Heart left ventricle (tissue), 16 donors: ENCODE results near the gene NUP50. TPM values are rescaled to one million over a fixed set of nuclear protein-coding genes. Genes with fewer than 3 reads are reported as not detected.

Experiments used
- ATAC-seq, 4 donors: fragments of 200-7000 bp; cut with Tn5 transposase; one replicate each; pipeline ENCODE4 v1.9.1; 2020 to 2022; ENCODE audit warnings: moderate library complexity in 4 of 4, mild to moderate bottlenecking in 3 of 4, moderate number of reproducible peaks in 1 of 4
- DNase-seq, 5 donors: peaks; one replicate each; pipeline ENCODE4 v3.0.0-alpha.2; 2020
- H3K27ac ChIP-seq, 12 donors: fragments of 200-600 bp; sonication (generic) in 4 of 12; one replicate each; pipeline versions ENCODE4 v1.5.0 to v1.8.0; 2016 to 2022; ENCODE audit warnings: mild to moderate bottlenecking in 2 of 12
- H3K27me3 ChIP-seq, 9 donors: fragments of 200-600 bp; sonication (generic) in 2 of 9; one replicate each; pipeline versions ENCODE4 v1.5.1 to v1.8.0; 2016 to 2022; ENCODE audit warnings: mild to moderate bottlenecking in 3 of 9
- H3K36me3 ChIP-seq, 9 donors: fragments of 200-600 bp; sonication (generic) in 2 of 9; one replicate each; pipeline versions ENCODE4 v1.5.0 to v1.8.0; 2018 to 2022; ENCODE audit warnings: mild to moderate bottlenecking in 2 of 9
- H3K4me1 ChIP-seq, 12 donors: fragments of 200-600 bp; sonication (generic) in 4 of 12; one replicate each; pipeline versions ENCODE4 v1.5.0 to v1.8.0; 2016 to 2022; ENCODE audit warnings: mild to moderate bottlenecking in 3 of 12
- H3K4me3 ChIP-seq, 12 donors: fragments of 200-600 bp; sonication (generic) in 4 of 12; one replicate each; pipeline versions ENCODE4 v1.5.0 to v1.8.0; 2017 to 2022; ENCODE audit warnings: mild to moderate bottlenecking in 9 of 12, moderate library complexity in 4 of 12
- H3K9me3 ChIP-seq, 12 donors: fragments of 200-600 bp; sonication (generic) in 4 of 12; one replicate each; pipeline versions ENCODE4 v1.5.0 to v1.8.0; 2016 to 2022; ENCODE audit warnings: mild to moderate bottlenecking in 1 of 12
- POLR2A ChIP-seq, 2 donors: fragments of 450-650 bp; IDR thresholded peaks; one replicate each; pipeline ENCODE4 v1.6.1; 2017; ENCODE audit warnings: antibody characterized with exemption in 2 of 2, mild to moderate bottlenecking in 2 of 2, moderate library complexity in 2 of 2
- WGBS, 4 donors: extraction: QIAGEN DNeasy Blood & Tissue Kit in 2 of 4; methylation state at CpG; one replicate each; pipeline versions ENCODE4 v1.1.5 to v1.1.7; 2013 to 2018; 5-methylcytosine and 5-hydroxymethylcytosine counted together
- intact Hi-C, 10 donors: fragments of 100-400 bp; cut with DNase I; formaldehyde crosslinking; loops; one replicate each; pipeline versions ENCODE4 v1.11.1 to v1.14.2; 2022
- polyA plus RNA-seq, 2 donors: library from polyadenylated mRNA; stranded (reverse); fragments of 200-250 nt; gene quantifications; one replicate each; pipeline ENCODE4 v1.2.3, GENCODE V29; 2013
- total RNA-seq, 9 donors: library from RNA; depleted of rRNA in 2 of 9; stranded (reverse); fragments of >200 nt in 2 of 9; fragmentation: NEBNext Ultra II Directional in 3 of 9; extraction: Animal tissue kit (Norgen Biotek cat#: 25700) in 3 of 9; gene quantifications; one replicate each; pipeline versions ENCODE4 v1.1.0 to v1.2.4, GENCODE V29; 2016 to 2023
- TF ChIP-seq, protein P1 (sequence below), 12 donors: fragments of 200-600 bp; sonication (generic) in 4 of 12; IDR thresholded peaks; one replicate each; pipeline versions ENCODE4 v1.5.0 to v1.8.0; 2018 to 2022; ENCODE audit warnings: antibody characterized with exemption in 12 of 12, mild to moderate bottlenecking in 5 of 12
- donor health status: ischemic (EF 13 %, LVEDD 7.1; RV severe dilation, severe dysfunction).
- donor health status: healthy with polysubstance abuse.
- donor health status: DM: no; HTN: yes; CAD: no.
- donor health status: DM: no; HTN: no; CAD: no.
- donor health status: ischemic (EF 25% LVEDD 6.9; RV normal size, moderate dysfunction).
- donor health status: ischemic (EF 25% LVEDD 5.7; RV mildly dilated, moderate dysfunction).
- donor health status: healthy.
- donor health status: DM: yes; HTN: yes; CAD: no.
- donor health status: ischemic (EF 35%, LVEDD 5.7; RV mildly dilated, moderate dysfunction).
- donor health status: nonischemic (EF 11% LVEDD 7.7; RV severe dilation, severe dysfunction).
- donor health status: DM: yes; HTN: yes; CAD: no.
- donor health status: PGD.
- donor health status: ischemic (EF 29% LVEDD 5.4; RV normal size, mild dysfunction).
- donor health status: nonischemic (EF 23%, LVEDD 6.1; RV moderate dilation, normal function).

Gene NUP50
- total and polyA plus RNA-seq, 11 donors: 5.8 to 42.6 (median 14.1) TPM

DNA sequence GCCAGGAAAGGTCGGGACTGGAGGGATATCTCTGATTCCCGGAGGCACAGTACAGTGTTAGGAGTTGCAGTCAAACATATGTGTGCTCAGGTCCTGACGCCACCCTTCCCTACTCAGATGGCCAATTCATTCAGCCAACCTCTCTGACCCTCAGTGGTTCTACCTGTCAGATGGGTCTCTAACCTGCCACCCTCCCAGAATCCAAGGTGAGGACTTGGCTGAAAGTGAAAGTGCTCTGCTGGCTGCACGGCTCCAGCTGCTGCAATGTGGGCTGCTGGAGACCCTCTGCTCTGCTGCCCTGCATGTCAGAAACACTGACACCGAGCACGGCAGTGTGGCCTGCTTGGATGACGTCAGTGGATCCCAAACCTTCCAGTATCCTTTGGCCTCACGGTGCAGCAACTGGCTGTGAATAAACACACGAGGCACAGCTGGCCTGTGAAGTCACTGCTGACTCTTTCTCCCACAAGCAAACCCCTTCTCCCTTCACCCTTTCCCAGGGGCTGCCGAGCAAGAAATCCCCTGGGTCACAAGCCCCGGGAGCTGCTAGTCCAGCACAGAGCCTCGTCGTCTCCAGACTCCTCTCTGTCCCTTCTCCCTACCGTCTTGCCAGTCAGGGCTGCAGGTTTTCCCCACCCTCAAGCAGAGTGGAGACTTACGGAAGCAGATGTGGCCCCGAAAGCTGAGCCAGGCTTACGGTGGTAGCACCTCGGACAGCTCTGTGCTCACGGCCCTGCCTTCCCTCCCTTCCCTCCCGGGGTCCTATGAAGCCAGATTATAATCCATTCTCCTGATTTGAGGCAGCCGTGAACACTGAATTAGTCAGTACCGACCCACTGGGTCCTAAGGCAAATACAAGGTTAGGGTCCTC lies 52.6 kb downstream of the NUP50 start:
- DNase-seq (peak in 1 of 5 donors; percentile 23), ATAC-seq (no peak)
- no peak for TF ChIP-seq POLR2A (IDR thresholded peaks at IDR 0.05)
- TF ChIP-seq, protein P1, sequence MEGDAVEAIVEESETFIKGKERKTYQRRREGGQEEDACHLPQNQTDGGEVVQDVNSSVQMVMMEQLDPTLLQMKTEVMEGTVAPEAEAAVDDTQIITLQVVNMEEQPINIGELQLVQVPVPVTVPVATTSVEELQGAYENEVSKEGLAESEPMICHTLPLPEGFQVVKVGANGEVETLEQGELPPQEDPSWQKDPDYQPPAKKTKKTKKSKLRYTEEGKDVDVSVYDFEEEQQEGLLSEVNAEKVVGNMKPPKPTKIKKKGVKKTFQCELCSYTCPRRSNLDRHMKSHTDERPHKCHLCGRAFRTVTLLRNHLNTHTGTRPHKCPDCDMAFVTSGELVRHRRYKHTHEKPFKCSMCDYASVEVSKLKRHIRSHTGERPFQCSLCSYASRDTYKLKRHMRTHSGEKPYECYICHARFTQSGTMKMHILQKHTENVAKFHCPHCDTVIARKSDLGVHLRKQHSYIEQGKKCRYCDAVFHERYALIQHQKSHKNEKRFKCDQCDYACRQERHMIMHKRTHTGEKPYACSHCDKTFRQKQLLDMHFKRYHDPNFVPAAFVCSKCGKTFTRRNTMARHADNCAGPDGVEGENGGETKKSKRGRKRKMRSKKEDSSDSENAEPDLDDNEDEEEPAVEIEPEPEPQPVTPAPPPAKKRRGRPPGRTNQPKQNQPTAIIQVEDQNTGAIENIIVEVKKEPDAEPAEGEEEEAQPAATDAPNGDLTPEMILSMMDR (IDR thresholded peaks at IDR 0.05): no peak
- Histone ChIP-seq H3K36me3 (peaks cover 0 to 2% (median 0%) of the 10 kb centered on the region in 9 donors), H3K9me3 (no peaks in the 10 kb centered on the region), H3K27me3 (no peaks in the 10 kb centered on the region), H3K27ac (no peak overlapping the region), H3K4me1 (peaks cover 0 to 52% (median 17%) of the 10 kb centered on the region in 12 donors), H3K4me3 (no peak overlapping the region)
- WGBS, 4 donors: 31 to 35% (median 34%) methylated on average over 17 to 22 of the region's 22 CpGs
- intact Hi-C loops: no loop called here

DNA sequence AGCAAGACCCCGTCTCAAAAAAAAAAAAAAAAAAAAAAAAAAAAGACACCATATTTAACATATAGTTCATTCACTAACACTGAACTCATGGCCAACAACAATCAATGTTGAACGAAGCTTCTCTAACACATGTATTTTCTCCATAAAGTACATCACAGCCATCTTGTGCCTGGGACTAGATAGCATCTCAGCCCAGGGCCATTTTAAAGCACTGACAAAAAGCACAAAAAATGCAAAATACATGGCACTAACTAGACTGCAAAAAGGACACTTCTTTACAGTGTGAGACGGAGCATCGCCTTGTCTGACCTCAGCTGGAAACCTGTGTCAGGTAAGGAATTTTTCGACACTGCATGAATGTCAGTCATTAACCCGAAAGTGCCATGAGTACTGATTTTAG lies 53.6 kb downstream of the NUP50 start:
- no peaks in the 10 kb centered on the region for H3K9me3 ChIP-seq
- TF ChIP-seq POLR2A (IDR thresholded peaks at IDR 0.05): no peak
- TF ChIP-seq, protein P1 (IDR thresholded peaks at IDR 0.05): no peak
- ATAC-seq: no peak
- intact Hi-C loops: no loop called here
- no peak for DNase-seq
- H3K4me3 ChIP-seq: no peak overlapping the region
- H3K27me3 ChIP-seq: no peaks in the 10 kb centered on the region
- no peak overlapping the region for H3K27ac ChIP-seq
- 92 to 97% (median 93%) methylated on average over 6 of the region's 6 CpGs for WGBS, 4 donors
- H3K36me3 ChIP-seq: no peaks in the 10 kb centered on the region
- H3K4me1 ChIP-seq: peaks cover 0 to 52% (median 10%) of the 10 kb centered on the region in 12 donors

DNA sequence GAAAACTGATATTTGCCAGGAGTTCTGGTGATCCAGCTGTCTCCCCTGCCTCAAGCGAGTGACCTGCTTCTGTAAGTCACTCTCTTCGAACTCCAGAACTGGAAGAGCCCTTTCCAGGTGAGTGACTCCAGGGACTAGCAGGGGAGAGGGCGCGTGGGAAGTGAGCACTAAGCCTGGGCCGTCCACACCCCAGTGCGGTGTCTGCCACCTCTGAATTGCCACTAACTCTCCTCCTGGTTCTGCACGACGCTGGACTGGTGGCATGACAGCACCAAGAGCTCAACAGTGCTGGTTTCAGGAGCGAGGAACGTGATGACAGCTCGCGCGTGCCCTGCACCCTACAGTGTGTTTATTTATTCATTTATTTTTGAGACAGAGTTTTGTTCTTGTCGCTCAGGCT lies 54.1 kb downstream of the NUP50 start:
- DNase-seq: peak in 1 of 5 donors; percentile 2
- no peaks in the 10 kb centered on the region for H3K27me3 ChIP-seq
- H3K36me3 ChIP-seq: no peaks in the 10 kb centered on the region
- H3K27ac ChIP-seq: no peak overlapping the region
- TF ChIP-seq, protein P1 (IDR thresholded peaks at IDR 0.05): no peak
- no peak for TF ChIP-seq POLR2A (IDR thresholded peaks at IDR 0.05)
- no peak for ATAC-seq
- H3K4me1 ChIP-seq: peaks cover 0 to 50% (median 6%) of the 10 kb centered on the region in 12 donors
- no peaks in the 10 kb centered on the region for H3K9me3 ChIP-seq
- intact Hi-C loops: no loop called here
- 88 to 93% (median 91%) methylated on average over 14 of the region's 14 CpGs for WGBS, 4 donors
- no peak overlapping the region for H3K4me3 ChIP-seq

DNA sequence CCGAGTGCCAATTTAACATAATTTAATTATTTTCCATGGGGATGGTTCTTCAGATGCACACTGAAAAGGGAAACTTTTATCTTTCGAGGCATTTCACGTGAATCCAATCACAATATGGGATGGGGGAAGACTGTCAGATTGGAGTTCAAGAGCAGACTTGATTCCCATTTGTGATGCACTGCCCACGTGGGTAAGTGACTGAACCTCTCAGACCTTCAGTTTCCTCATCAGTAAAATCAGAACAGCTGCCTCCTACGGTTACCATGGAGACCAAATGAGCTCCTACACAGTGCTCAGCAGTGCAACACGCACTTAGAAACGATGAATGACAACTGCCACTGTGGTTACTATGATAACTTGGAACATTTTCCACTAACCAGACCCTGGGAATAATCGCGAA lies 55.3 kb downstream of the NUP50 start:
- peaks cover 0 to 48% (median 0%) of the 10 kb centered on the region in 12 donors for H3K4me1 ChIP-seq
- ATAC-seq: no peak
- TF ChIP-seq POLR2A (IDR thresholded peaks at IDR 0.05): no peak
- TF ChIP-seq, protein P1 (IDR thresholded peaks at IDR 0.05): no peak
- intact Hi-C loops: no loop called here
- H3K27ac ChIP-seq: no peak overlapping the region
- 82 to 86% (median 83%) methylated on average over 9 of the region's 9 CpGs for WGBS, 4 donors
- no peaks in the 10 kb centered on the region for H3K9me3 ChIP-seq
- no peak overlapping the region for H3K4me3 ChIP-seq
- no peak for DNase-seq
- H3K36me3 ChIP-seq: no peaks in the 10 kb centered on the region
- no peaks in the 10 kb centered on the region for H3K27me3 ChIP-seq
